GM12892 (cell line): ENCODE results near the gene GMFB.

Experiments
- POLR2A ChIP-seq: IDR thresholded peaks from 2 replicates; pipeline ENCODE4 v1.6.1; 2011; ENCODE audit warnings: low read depth, low read length, control low read depth
- POLR2AphosphoS5 ChIP-seq: IDR thresholded peaks from 2 replicates; pipeline ENCODE4 v1.6.1; 2011; ENCODE audit warnings: low read depth, low read length, control low read depth
- TAF1 ChIP-seq: IDR thresholded peaks from 2 replicates; pipeline ENCODE4 v1.6.1; 2011; ENCODE audit warnings: low read depth, mild to moderate bottlenecking, control low read depth, low read length, borderline replicate concordance

- TF ChIP-seq POLR2A (no peak), POLR2AphosphoS5 (no peak), TAF1 (no peak)
These were observed 5.6 kb downstream of the GMFB start for GRCh38 chr14:54483073-54483745.
